HepG2 (cell line): ENCODE measurements around the gene MRPL34. TPM values are rescaled to one million over a fixed set of nuclear protein-coding genes. Genes with fewer than 3 reads are reported as not detected.

Source experiments
- BORCS8-MEF2B ChIP-seq: sonication (generic); formaldehyde crosslinking; IDR thresholded peaks from 2 replicates; pipeline ENCODE4 v1.8.0; 2022; ENCODE audit warnings: mild to moderate bottlenecking, missing genetic modification reagents
- BRD4 ChIP-seq: sonication (generic); formaldehyde crosslinking; IDR thresholded peaks from 2 replicates; pipeline ENCODE4 v1.4.0; 2020; ENCODE audit warnings: missing genetic modification reagents
- ISX ChIP-seq: sonication (generic); formaldehyde crosslinking; conservative IDR thresholded peaks from 2 replicates; pipeline ENCODE4 v1.5.0; 2020; ENCODE audit warnings: missing genetic modification reagents
- JDP2 ChIP-seq: sonication (generic); formaldehyde crosslinking; IDR thresholded peaks from 2 replicates; pipeline ENCODE4 v1.8.1; 2022; ENCODE audit warnings: missing genetic modification reagents, borderline replicate concordance
- KLF15 ChIP-seq: sonication (generic); formaldehyde crosslinking; IDR thresholded peaks from 2 replicates; pipeline ENCODE4 v1.8.1; 2023; ENCODE audit warnings: borderline replicate concordance, mild to moderate bottlenecking, inconsistent platforms, missing genetic modification reagents, mixed read lengths
- NFKB2 ChIP-seq: sonication (generic); formaldehyde crosslinking; IDR thresholded peaks from 2 replicates; pipeline ENCODE4 v1.4.0; 2020; ENCODE audit warnings: missing genetic modification reagents, borderline replicate concordance
- PHF21A ChIP-seq: sonication (generic); formaldehyde crosslinking; IDR thresholded peaks from 2 replicates; pipeline ENCODE4 v1.5.0; 2020; ENCODE audit warnings: mild to moderate bottlenecking, missing genetic modification reagents
- RARA ChIP-seq: IDR thresholded peaks from 2 replicates; pipeline ENCODE4 v1.6.1; 2016; ENCODE audit warnings: missing genetic modification reagents, missing compliant biosample characterization
- RNF2 ChIP-seq: fragments of 450-650 bp; conservative IDR thresholded peaks from 2 replicates; pipeline ENCODE4 v1.6.1; 2016; ENCODE audit warnings: low read depth
- TCF7 ChIP-seq: sonication (generic); IDR thresholded peaks from 2 replicates; pipeline ENCODE4 v1.6.1; 2016; ENCODE audit warnings: antibody characterized with exemption, low read depth
- ZFP82 ChIP-seq: sonication (generic); formaldehyde crosslinking; IDR thresholded peaks from 2 replicates; pipeline ENCODE4 v1.5.1; 2020; ENCODE audit warnings: mild to moderate bottlenecking, missing genetic modification reagents, borderline replicate concordance
- ZIK1 ChIP-seq: sonication (generic); formaldehyde crosslinking; IDR thresholded peaks from 2 replicates; pipeline ENCODE4 v1.5.0; 2020; ENCODE audit warnings: mild to moderate bottlenecking, low read depth, missing genetic modification reagents, borderline replicate concordance
- ZNF652 ChIP-seq: IDR thresholded peaks from 2 replicates; pipeline ENCODE4 v1.6.1; 2016; ENCODE audit warnings: low read depth, borderline replicate concordance
- ZNF773 ChIP-seq: sonication (generic); formaldehyde crosslinking; IDR thresholded peaks from 2 replicates; pipeline ENCODE4 v1.4.0; 2020; ENCODE audit warnings: missing genetic modification reagents, borderline replicate concordance
- polyA plus RNA-seq, 8 experiments: library from polyadenylated mRNA; depleted of rRNA in 3 of 8; stranded (reverse) in 7 of 8; unstranded in 1 of 8; fragments of >200 nt; fragmentation: Illumina TruSeq in 4 of 8; extraction: Trizol in 4 of 8; gene quantifications; 2 replicates each; pipeline versions ENCODE4 v1.2.1 to v1.2.3, GENCODE V29; 2011 to 2016; ENCODE audit warnings: low read depth in 4 of 8, missing spikeins in 1 of 8, mixed read lengths in 1 of 8; ENCODE audit not compliant: insufficient read depth in 1 of 8
- total RNA-seq, 5 experiments: library from RNA; depleted of rRNA; stranded (reverse); fragments of >200 nt; fragmentation: Illumina TruSeq; extraction: Trizol; gene quantifications; 2 replicates each; pipeline ENCODE4 v1.2.3, GENCODE V29; 2016; ENCODE audit warnings: low read depth in 1 of 5
- TF ChIP-seq, protein P1 (sequence below): sonication (generic); formaldehyde crosslinking; IDR thresholded peaks from 2 replicates; pipeline ENCODE4 v1.5.0; 2020; ENCODE audit warnings: mild to moderate bottlenecking, missing genetic modification reagents, moderate library complexity
- TF ChIP-seq, protein P2 (sequence below): IDR thresholded peaks from 2 replicates; pipeline ENCODE4 v1.6.1; 2016; ENCODE audit warnings: missing genetic modification reagents, missing compliant biosample characterization
- TF ChIP-seq, protein P3 (sequence below): sonication (generic); formaldehyde crosslinking; IDR thresholded peaks from 2 replicates; pipeline ENCODE4 v1.4.0; 2020; ENCODE audit warnings: missing genetic modification reagents, borderline replicate concordance
- TF ChIP-seq, protein P4 (sequence below): sonication (generic); formaldehyde crosslinking; IDR thresholded peaks from 2 replicates; pipeline ENCODE4 v1.8.0; 2022; ENCODE audit warnings: mild to moderate bottlenecking, missing genetic modification reagents, borderline replicate concordance

MRPL34 gene
- total and polyA plus RNA-seq, 2 of the 13 experiments (the other 11 are each of a cell fraction or from before 2014, with no cell fraction given): 74.0 to 77.3 TPM

DNA sequence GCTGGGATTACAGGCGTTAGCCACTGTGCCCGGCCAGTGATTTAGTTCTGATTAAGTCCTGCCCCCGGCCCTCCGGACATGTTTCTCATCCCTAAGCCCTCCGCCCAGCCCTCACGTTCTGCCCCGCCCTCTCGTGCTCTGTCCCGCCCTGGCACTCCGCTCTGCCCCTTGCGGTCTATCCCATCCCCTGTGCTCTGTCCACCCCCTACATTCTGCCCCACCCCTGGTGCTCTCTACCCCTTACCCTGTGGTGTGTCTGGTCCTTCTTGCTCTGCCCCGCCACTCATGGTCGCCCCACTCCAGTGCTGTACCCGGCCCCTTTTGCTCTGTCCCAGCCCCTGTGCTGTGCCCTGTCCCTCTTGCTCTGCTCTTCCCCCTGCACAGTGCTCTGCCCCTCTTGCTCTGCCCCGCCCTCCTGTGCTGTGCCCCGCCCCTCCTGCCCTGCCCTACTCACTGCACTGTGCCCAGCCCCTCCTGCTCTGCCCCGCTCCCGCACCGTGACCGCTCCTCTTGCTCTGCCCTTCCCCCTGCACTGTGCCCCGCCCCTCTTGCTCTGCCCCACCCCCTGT, 34.7 kb downstream of the MRPL34 start (continued):
- TF ChIP-seq, protein P1, sequence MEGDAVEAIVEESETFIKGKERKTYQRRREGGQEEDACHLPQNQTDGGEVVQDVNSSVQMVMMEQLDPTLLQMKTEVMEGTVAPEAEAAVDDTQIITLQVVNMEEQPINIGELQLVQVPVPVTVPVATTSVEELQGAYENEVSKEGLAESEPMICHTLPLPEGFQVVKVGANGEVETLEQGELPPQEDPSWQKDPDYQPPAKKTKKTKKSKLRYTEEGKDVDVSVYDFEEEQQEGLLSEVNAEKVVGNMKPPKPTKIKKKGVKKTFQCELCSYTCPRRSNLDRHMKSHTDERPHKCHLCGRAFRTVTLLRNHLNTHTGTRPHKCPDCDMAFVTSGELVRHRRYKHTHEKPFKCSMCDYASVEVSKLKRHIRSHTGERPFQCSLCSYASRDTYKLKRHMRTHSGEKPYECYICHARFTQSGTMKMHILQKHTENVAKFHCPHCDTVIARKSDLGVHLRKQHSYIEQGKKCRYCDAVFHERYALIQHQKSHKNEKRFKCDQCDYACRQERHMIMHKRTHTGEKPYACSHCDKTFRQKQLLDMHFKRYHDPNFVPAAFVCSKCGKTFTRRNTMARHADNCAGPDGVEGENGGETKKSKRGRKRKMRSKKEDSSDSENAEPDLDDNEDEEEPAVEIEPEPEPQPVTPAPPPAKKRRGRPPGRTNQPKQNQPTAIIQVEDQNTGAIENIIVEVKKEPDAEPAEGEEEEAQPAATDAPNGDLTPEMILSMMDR (CRISPR knock-in tag): peak; percentile 26; the same call in 1 of the 2 replicates
- TF ChIP-seq BRD4 (CRISPR knock-in tag): no peak
- no peak for TF ChIP-seq ZFP82 (CRISPR knock-in tag)
- TF ChIP-seq BORCS8-MEF2B: no peak
- no peak for TF ChIP-seq RARA (CRISPR knock-in tag)
- peak; percentile 13; the same call in 1 of the 2 replicates for TF ChIP-seq PHF21A (CRISPR knock-in tag)
- TF ChIP-seq, protein P2, sequence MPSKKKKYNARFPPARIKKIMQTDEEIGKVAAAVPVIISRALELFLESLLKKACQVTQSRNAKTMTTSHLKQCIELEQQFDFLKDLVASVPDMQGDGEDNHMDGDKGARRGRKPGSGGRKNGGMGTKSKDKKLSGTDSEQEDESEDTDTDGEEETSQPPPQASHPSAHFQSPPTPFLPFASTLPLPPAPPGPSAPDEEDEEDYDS (CRISPR knock-in tag): no peak
- no peak for TF ChIP-seq JDP2
- TF ChIP-seq, protein P3, sequence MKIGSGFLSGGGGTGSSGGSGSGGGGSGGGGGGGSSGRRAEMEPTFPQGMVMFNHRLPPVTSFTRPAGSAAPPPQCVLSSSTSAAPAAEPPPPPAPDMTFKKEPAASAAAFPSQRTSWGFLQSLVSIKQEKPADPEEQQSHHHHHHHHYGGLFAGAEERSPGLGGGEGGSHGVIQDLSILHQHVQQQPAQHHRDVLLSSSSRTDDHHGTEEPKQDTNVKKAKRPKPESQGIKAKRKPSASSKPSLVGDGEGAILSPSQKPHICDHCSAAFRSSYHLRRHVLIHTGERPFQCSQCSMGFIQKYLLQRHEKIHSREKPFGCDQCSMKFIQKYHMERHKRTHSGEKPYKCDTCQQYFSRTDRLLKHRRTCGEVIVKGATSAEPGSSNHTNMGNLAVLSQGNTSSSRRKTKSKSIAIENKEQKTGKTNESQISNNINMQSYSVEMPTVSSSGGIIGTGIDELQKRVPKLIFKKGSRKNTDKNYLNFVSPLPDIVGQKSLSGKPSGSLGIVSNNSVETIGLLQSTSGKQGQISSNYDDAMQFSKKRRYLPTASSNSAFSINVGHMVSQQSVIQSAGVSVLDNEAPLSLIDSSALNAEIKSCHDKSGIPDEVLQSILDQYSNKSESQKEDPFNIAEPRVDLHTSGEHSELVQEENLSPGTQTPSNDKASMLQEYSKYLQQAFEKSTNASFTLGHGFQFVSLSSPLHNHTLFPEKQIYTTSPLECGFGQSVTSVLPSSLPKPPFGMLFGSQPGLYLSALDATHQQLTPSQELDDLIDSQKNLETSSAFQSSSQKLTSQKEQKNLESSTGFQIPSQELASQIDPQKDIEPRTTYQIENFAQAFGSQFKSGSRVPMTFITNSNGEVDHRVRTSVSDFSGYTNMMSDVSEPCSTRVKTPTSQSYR: no peak
- no peak for TF ChIP-seq ZNF773
- TF ChIP-seq ISX (CRISPR knock-in tag): no peak
- TF ChIP-seq TCF7: no peak
- no peak for TF ChIP-seq ZIK1 (CRISPR knock-in tag)
- TF ChIP-seq ZNF652 (CRISPR knock-in tag): no peak
- TF ChIP-seq RNF2: no peak
- TF ChIP-seq, protein P4, sequence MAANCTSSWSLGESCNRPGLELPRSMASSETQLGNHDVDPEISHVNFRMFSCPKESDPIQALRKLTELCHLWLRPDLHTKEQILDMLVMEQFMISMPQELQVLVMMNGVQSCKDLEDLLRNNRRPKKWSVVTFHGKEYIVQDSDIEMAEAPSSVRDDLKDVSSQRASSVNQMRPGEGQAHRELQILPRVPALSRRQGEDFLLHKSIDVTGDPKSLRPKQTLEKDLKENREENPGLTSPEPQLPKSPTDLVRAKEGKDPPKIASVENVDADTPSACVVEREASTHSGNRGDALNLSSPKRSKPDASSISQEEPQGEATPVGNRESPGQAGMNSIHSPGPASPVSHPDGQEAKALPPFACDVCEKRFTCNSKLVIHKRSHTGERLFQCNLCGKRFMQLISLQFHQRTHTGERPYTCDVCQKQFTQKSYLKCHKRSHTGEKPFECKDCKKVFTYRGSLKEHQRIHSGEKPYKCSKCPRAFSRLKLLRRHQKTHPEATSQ (CRISPR knock-in tag): no peak
- TF ChIP-seq NFKB2 (CRISPR knock-in tag): no peak
- no peak for TF ChIP-seq KLF15
